Measurements from ENCODE around the gene ANKMY1. TPM values are rescaled to one million over a fixed set of nuclear protein-coding genes. Genes with fewer than 3 reads are reported as not detected.

The ANKMY1 gene
- total RNA-seq, 1 donor: 11.2 TPM

DNA sequence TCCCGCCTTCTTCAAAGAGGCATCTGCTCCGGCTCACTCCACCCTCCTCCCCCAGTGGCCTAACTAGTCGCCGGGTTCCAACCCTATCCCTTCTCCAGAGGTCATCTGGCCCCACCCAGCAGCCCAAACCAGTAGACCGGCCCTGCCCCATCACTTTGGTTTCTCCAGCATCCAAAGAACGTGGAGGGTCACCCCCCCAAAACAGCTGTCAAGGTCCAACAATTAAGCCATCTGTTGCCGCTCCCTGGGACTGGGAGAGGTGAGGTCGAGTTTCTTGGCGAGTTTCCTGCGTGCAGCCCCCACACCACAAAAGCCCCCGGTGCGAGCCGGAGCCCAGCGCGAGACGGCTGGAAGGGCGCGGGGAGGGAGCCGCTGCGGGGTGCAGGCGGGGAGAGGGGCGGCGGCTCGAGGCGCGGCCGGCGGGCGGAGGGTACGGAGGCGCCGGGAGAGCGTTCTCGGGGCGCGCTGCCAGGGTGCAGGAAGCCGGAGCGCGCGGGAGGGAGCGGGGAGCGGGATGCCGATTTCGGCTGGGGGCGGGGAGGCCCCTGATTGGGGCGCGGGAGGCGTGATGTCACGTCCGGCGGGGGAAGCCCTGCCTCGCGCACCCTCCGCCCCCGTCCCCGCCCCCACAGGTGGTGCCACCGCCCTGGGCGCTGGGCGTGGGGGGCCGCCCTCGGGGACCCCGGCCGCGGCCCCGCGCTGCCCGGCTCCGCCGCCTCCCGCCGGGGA, 122.9 kb downstream of the ANKMY1 start:
- no peak for TF ChIP-seq CTCF (IDR thresholded peaks at IDR 0.05; ENCODE audit: extremely low read depth, low read depth, low read length)
- peak overlapping the region; percentile 85 for H3K27ac ChIP-seq (ENCODE audit: low read depth, low read length)
- no peaks in the 10 kb centered on the region for H3K27me3 ChIP-seq (ENCODE audit: insufficient read depth, low read length)
- H4K20me1 ChIP-seq (ENCODE audit: insufficient read depth, low read length): peaks cover 30% of the 10 kb centered on the region
- H2AFZ ChIP-seq (ENCODE audit: low read length): peak overlapping the region; percentile 68
- no peaks in the 10 kb centered on the region for H3K9me3 ChIP-seq (ENCODE audit: low read depth, low read length)
- H3K36me3 ChIP-seq (ENCODE audit: insufficient read depth, low read length): no peaks in the 10 kb centered on the region
- peaks cover 35% of the 10 kb centered on the region for H3K79me2 ChIP-seq (ENCODE audit: insufficient read depth, low read length)
- peak; percentile 100 for DNase-seq (ENCODE audit: insufficient read length, low spot score, missing footprints)
- peak overlapping the region; percentile 86 for H3K4me2 ChIP-seq (ENCODE audit: insufficient read depth, low read length)
- peaks cover 26% of the 10 kb centered on the region for H3K4me1 ChIP-seq (ENCODE audit: insufficient read depth, low read length)
- peak overlapping the region; percentile 78 for H3K4me3 ChIP-seq (ENCODE audit: insufficient read depth, low read length)

DNA sequence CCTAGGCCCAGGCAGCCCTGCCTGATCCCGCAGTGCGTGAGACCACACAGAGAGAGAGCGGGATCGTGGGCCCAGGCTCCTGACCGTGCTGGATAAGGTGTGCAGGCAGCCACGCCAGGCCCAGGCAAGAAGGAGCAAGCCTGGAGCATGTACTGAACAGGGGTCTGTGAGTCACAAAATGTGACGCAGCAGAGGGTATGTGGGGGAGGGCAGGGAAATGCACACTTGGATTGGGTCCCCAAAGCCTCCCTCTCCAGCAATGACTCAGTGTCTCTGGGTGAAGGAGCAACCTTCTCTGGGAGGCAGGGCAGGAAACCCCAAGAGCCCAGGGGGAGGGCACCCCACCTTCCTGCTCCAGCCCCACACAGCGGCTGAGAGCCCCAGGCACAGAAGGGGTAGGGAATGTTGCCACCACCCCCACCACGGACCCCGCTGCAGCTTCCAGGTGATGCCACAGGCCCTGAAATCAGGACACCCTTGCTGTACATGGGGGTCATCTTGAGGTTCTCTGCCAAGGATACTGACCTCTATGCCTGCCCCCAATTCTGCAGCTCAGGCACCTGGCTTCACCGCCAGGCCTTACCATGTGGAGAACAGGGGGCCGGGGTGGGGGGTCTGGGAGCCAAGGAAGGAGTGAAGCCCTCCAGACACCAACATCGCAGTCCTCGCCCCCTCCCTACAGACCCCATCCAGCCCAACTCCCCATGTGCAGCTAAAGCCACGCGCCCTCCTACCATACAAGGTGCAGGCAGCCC, 123.6 kb downstream of the ANKMY1 start:
- H3K27me3 ChIP-seq (ENCODE audit: insufficient read depth, low read length): no peaks in the 10 kb centered on the region
- no peaks in the 10 kb centered on the region for H3K9me3 ChIP-seq (ENCODE audit: low read depth, low read length)
- peaks cover 28% of the 10 kb centered on the region for H3K79me2 ChIP-seq (ENCODE audit: insufficient read depth, low read length)
- H4K20me1 ChIP-seq (ENCODE audit: insufficient read depth, low read length): peaks cover 25% of the 10 kb centered on the region
- no peaks in the 10 kb centered on the region for H3K36me3 ChIP-seq (ENCODE audit: insufficient read depth, low read length)
- peak; percentile 100 for DNase-seq (ENCODE audit: insufficient read length, low spot score, missing footprints)
- H3K4me2 ChIP-seq (ENCODE audit: insufficient read depth, low read length): peak overlapping the region; percentile 86
- H3K27ac ChIP-seq (ENCODE audit: low read depth, low read length): peak overlapping the region; percentile 85
- peak overlapping the region; percentile 66 for H2AFZ ChIP-seq (ENCODE audit: low read length)
- H3K4me1 ChIP-seq (ENCODE audit: insufficient read depth, low read length): peaks cover 26% of the 10 kb centered on the region
- H3K4me3 ChIP-seq (ENCODE audit: insufficient read depth, low read length): peak overlapping the region; percentile 78
- TF ChIP-seq CTCF (IDR thresholded peaks at IDR 0.05; ENCODE audit: extremely low read depth, low read depth, low read length): no peak

GRCh38 chr2:240432820-240433801, 124.7 kb downstream of the ANKMY1 start:
- DNase-seq (ENCODE audit: insufficient read length, low spot score, missing footprints): peak; percentile 81
- Histone ChIP-seq H3K27me3 (ENCODE audit: insufficient read depth, low read length) (no peaks in the 10 kb centered on the region), H3K27ac (ENCODE audit: low read depth, low read length) (peak overlapping the region; percentile 85), H3K36me3 (ENCODE audit: insufficient read depth, low read length) (no peaks in the 10 kb centered on the region), H3K79me2 (ENCODE audit: insufficient read depth, low read length) (peaks cover 18% of the 10 kb centered on the region), H2AFZ (ENCODE audit: low read length) (peak overlapping the region; percentile 66), H4K20me1 (ENCODE audit: insufficient read depth, low read length) (peaks cover 14% of the 10 kb centered on the region), H3K4me1 (ENCODE audit: insufficient read depth, low read length) (peaks cover 25% of the 10 kb centered on the region), H3K4me2 (ENCODE audit: insufficient read depth, low read length) (peak overlapping the region; percentile 86), H3K9me3 (ENCODE audit: low read depth, low read length) (no peaks in the 10 kb centered on the region), H3K4me3 (ENCODE audit: insufficient read depth, low read length) (no peak overlapping the region)
- no peak for TF ChIP-seq CTCF (IDR thresholded peaks at IDR 0.05; ENCODE audit: extremely low read depth, low read depth, low read length)
